HAP-1 (cell line): ENCODE measurements around the gene TACC2.

ENCODE experiments used
- DNase-seq, 2 experiments: peaks; one replicate each; pipeline ENCODE4 v3.0.0-alpha.2; 2016 to 2020; ENCODE audit warnings: low spot score in 2 of 2
- H3K27me3 ChIP-seq: fragments of 250-450 bp; sonication (Bioruptor Pico); 2 replicates; pipeline ENCODE4 v1.5.1; 2020; ENCODE audit warnings: low read depth, mild to moderate bottlenecking, moderate library complexity
- H3K36me3 ChIP-seq: fragments of 250-450 bp; sonication (Bioruptor Pico); replicated peaks from 2 replicates; pipeline ENCODE4 v1.5.1; 2020; ENCODE audit warnings: mild to moderate bottlenecking
- H3K4me1 ChIP-seq: fragments of 250-450 bp; sonication (Bioruptor Pico); 2 replicates; pipeline ENCODE4 v1.5.1; 2020; ENCODE audit warnings: mild to moderate bottlenecking
- H3K4me3 ChIP-seq: fragments of 250-450 bp; sonication (Bioruptor Pico); 2 replicates; pipeline ENCODE4 v1.5.1; 2020; ENCODE audit warnings: mild to moderate bottlenecking, moderate library complexity
- H3K9me3 ChIP-seq: fragments of 250-450 bp; sonication (Bioruptor Pico); 2 replicates; pipeline ENCODE4 v1.5.1; 2020; ENCODE audit warnings: mild to moderate bottlenecking, moderate library complexity
- in situ Hi-C: fragments of 300-500 bp; cut with MboI; formaldehyde crosslinking; loops from 3 replicates; pipeline ENCODE4 v1.14.3; 2020; ENCODE audit warnings: low sequenced_read_pairs, inconsistent platforms, mixed read lengths

Gene TACC2

DNA sequence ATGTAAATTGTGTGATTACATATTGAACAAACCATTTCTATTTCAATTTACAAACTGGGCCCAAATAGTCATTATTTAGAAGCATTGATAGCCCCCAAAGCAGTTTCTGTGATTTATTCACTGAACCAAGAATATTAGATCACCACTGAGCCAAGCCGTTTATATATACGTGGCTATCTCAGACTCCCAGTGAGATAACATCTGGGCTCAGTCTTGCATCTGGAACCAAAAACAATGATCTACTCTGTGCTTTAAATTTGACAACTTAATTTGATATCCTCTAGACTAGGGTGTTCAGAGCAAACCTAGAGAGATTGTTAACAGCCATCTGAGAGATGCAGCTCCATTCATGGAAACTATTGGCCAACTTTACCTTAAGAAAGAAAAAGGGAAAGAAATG is 240.7 kb downstream of the TACC2 start:
- no peaks in the 10 kb centered on the region for H3K4me1 ChIP-seq
- H3K27me3 ChIP-seq: no peaks in the 10 kb centered on the region
- DNase-seq: no peak
- no peak overlapping the region for H3K4me3 ChIP-seq
- H3K36me3 ChIP-seq: peaks cover 14% of the 10 kb centered on the region
- in situ Hi-C loops: no loop called here
- H3K9me3 ChIP-seq: no peaks in the 10 kb centered on the region

DNA sequence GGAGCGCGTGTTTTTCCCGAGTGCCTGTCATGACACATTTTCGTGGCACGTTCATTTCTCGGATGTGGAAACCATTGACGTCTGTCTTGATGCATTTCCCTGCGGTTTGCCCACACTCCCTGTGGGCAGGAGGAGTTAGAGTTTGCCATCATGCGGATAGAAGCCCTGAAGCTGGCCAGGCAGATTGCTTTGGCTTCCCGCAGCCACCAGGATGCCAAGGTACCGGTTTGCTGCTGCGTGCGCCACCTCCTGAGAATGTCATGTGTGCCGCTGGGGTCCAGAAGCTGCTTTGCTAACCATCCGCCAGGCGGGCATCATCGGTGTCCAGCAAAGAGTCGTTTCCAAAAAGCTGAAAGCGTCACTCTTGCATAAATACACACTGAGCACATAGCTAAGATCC is 241.3 kb downstream of the TACC2 start:
- Histone ChIP-seq H3K27me3 (no peaks in the 10 kb centered on the region), H3K4me1 (no peaks in the 10 kb centered on the region), H3K36me3 (peaks cover 14% of the 10 kb centered on the region), H3K9me3 (no peaks in the 10 kb centered on the region), H3K4me3 (no peak overlapping the region)
- in situ Hi-C loops: no loop called here
- no peak for DNase-seq

DNA sequence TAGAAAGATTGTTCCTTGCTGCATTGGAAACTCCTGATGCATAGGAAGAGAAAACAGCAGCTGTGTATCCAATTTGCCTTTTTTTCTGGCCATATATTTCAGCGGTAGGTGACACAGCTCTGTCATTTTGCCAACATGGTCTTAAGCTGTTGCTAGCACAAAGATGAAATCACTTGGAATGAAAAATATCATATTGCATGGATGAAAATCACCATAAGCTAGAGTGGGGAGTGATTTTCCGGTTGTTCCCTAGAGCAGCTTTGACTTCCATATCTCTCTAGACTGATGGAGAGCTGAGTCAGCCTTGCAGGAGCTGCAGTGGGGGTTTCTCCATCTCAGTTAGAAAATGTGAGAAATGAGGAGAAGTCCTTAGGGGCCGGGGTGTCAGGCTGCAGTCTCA is 243.8 kb downstream of the TACC2 start:
- 0 out of 2 replicates have a peak, but pooled peaks cover 2% of the 10 kb centered on the region for H3K4me1 ChIP-seq
- H3K4me3 ChIP-seq: no peak overlapping the region
- in situ Hi-C loops: no loop called here
- no peaks in the 10 kb centered on the region for H3K9me3 ChIP-seq
- no peak for DNase-seq
- no peaks in the 10 kb centered on the region for H3K27me3 ChIP-seq
- peaks cover 14% of the 10 kb centered on the region; the same call in 1 of the 2 replicates for H3K36me3 ChIP-seq

DNA sequence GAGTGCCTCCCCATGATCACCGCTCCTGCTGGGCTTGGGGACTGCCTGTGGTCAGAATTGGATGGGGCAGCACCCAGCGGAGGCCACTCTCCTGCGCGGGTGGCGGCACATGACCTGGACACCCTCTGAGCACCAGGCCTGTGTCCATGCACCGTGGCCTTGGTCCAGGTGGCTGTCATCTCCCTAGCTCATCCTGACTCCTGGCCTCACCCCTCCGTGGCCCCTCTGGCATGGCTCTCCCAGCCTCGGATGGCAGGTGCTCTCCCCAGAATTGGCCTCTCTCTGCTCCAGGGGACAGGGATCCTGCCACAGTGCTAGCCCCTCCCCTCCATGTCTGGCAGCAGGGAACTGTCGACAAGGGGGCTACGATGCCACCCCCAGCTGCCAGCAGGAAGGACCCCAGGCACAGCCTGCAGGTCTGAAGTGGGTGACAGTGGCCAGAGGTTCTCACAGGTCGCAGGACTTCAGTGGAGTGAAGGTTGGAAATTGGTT is 244.9 kb downstream of the TACC2 start:
- no peak for DNase-seq
- 0 out of 2 replicates have a peak, but pooled peaks cover 2% of the 10 kb centered on the region for H3K4me1 ChIP-seq
- no peaks in the 10 kb centered on the region for H3K27me3 ChIP-seq
- no peaks in the 10 kb centered on the region for H3K9me3 ChIP-seq
- no peak overlapping the region for H3K4me3 ChIP-seq
- in situ Hi-C loops: no loop called here
- H3K36me3 ChIP-seq: peaks cover 11% of the 10 kb centered on the region; the same call in 1 of the 2 replicates

DNA sequence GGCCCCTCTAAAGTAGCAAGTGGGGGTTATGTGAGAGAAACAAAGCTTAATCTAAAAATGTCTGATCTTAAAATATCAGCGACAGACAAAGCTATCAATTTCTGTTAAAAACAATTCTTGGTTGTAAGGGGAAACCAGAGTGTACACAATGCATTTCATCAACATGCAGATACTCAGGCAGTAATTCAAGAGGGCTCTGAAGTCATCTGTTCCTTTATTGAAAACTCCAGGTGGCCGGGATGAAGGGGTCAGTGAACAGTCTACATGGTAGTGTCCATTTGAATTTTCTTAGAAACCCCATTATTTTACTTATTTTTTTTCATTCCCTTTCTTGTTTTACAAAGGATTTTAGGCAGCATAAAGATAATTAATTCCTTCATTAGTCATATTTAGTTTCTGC is 245.5 kb downstream of the TACC2 start:
- H3K27me3 ChIP-seq: no peaks in the 10 kb centered on the region
- H3K4me3 ChIP-seq: no peak overlapping the region
- no peak for DNase-seq
- H3K9me3 ChIP-seq: no peaks in the 10 kb centered on the region
- H3K4me1 ChIP-seq: 0 out of 2 replicates have a peak, but pooled peaks cover 2% of the 10 kb centered on the region
- H3K36me3 ChIP-seq: peaks cover 11% of the 10 kb centered on the region; the same call in 1 of the 2 replicates
- in situ Hi-C loops: no loop called here

DNA sequence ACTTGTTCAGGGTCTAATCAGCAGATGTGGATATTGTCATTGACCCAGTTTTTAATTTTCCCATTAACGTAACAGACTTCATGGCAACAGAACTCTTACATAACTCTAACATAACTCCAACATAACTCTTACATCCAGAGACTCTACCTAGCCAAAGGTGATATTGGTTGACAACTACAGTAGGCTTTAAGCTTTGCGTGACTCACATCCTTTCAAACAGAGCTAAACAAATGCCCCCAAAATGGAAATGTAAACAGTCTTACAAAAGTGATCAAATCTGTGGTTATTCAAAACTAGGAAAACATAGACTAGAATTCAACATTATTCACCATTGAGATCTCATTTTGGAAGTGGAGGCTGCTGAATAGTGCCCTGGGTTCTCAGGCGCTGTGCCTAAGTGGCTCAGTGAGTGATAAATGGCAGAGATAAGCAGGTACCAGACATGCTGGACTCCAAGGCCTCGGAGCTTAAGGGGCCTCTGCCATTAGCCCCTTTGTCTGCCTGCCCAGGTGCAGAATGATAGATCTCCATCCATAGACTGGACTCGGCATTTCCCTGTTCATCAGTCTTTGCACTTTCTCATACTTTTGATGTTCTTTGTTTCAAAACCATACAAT is 247.8 kb downstream of the TACC2 start:
- peaks cover 4% of the 10 kb centered on the region for H3K36me3 ChIP-seq
- no peaks in the 10 kb centered on the region for H3K9me3 ChIP-seq
- H3K27me3 ChIP-seq: no peaks in the 10 kb centered on the region
- no peak overlapping the region for H3K4me3 ChIP-seq
- in situ Hi-C loops: no loop called here
- 0 out of 2 replicates have a peak, but pooled peaks cover 2% of the 10 kb centered on the region for H3K4me1 ChIP-seq
- no peak for DNase-seq

DNA sequence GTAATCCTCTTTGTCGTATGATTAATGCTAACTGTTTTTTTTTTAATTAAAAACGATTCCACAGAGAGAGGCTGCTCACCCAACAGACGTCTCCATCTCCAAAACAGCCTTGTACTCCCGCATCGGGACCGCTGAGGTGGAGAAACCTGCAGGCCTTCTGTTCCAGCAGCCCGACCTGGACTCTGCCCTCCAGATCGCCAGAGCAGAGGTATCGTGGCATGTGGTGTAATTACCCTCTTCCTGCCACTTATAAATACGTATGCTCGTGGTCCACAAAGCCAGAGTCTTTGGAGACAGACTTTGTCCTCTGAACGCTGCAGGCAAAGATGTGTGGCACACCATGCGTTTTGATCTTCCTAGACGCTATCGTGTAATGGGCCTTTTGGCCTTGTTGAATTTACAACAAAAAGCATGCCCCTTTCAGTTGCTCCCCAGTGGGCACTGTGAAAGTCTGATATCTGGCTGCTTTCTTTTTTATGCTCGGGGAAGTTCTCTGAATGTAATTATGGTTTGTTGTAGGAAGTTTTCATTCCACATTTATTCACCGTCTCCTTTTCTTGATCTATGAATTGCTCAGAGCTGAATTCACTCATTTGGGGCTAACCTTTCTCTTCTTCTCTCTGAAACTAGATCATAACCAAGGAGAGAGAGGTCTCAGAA is 248.5 kb downstream of the TACC2 start:
- Histone ChIP-seq H3K4me3 (no peak overlapping the region), H3K27me3 (no peaks in the 10 kb centered on the region), H3K4me1 (0 out of 2 replicates have a peak, but pooled peaks cover 2% of the 10 kb centered on the region), H3K9me3 (no peaks in the 10 kb centered on the region), H3K36me3 (peaks cover 4% of the 10 kb centered on the region)
- DNase-seq: no peak
- in situ Hi-C loops: no loop called here

DNA sequence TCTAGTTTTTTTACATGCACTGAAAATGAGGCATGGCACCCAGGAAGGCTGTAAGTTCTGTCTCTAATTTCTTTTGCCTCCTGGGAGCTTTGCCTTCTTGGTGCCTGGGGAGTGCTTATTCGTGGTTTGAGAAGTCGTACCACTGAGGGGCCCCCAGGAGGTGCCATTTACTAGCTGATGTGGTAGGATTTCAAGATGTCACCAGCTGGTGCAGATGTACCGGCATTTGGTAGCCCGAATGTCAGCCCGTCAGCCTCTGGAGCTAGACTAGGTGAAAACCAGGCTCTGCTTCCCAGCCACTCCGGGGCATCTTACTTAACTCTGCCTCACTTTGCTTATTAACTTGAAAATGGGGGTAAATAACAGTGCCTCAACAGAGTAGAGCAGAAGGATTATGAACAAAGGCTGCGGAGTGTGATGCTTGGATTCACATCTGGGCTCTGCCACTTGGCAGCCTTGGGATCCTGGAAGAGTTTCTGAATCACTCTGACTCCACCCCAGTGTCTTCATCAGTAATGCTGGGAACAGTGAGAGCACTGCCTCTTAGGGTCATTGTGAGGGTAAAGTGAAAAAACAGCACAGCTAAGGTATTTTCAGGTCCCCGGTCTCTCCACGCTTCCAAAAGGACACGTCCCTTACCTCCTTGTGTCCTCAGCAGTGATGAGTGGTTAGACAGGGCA is 250.8 kb downstream of the TACC2 start:
- no peak for DNase-seq
- H3K36me3 ChIP-seq: peaks cover 4% of the 10 kb centered on the region; the same call in 1 of the 2 replicates
- in situ Hi-C loops: no loop called here
- H3K4me1 ChIP-seq: 0 out of 2 replicates have a peak, but pooled peaks cover 2% of the 10 kb centered on the region
- no peak overlapping the region for H3K4me3 ChIP-seq
- no peaks in the 10 kb centered on the region for H3K27me3 ChIP-seq
- no peaks in the 10 kb centered on the region for H3K9me3 ChIP-seq

DNA sequence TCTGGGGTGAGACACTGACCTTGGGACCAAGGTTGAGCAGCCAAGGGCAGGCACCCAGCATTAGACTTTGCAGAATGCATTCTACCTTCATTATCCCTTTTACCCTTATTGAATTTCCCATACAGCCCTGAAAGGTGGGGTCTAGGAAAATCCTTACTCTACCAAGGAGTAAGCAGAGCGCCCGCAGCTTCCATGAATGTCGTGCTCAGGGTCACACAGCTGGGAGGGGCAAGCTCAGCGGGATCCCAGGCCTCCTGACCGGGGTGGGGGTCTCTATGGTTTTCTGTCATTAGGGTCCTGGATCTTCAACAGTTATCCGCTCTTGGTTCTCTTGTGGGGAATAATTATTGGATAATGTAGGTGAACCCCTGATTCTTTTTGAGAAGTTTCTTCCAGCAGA is 251.4 kb downstream of the TACC2 start:
- H3K9me3 ChIP-seq: no peaks in the 10 kb centered on the region
- no peak for DNase-seq
- no peak overlapping the region for H3K4me3 ChIP-seq
- peaks cover 4% of the 10 kb centered on the region; the same call in 1 of the 2 replicates for H3K36me3 ChIP-seq
- H3K4me1 ChIP-seq: 0 out of 2 replicates have a peak, but pooled peaks cover 2% of the 10 kb centered on the region
- in situ Hi-C loops: no loop called here
- H3K27me3 ChIP-seq: no peaks in the 10 kb centered on the region

DNA sequence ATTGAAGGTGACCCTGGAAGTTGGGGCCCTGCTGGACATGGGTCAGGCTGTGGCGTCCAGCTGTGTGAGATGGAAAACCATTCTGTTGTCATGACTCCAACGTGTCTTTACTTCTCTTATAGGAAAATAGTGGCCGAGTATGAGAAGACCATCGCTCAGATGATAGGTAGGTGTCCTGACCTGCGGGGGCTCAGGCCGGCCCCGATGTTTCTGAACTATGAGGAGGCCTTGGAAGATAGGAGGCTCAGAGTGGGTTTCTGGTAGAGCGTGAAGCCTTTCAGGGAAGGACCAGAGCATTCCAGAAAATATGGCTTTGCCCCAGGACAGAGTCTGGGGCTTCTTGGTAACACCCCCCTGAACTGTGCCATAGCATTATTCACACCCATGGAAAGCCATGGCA is 252.9 kb downstream of the TACC2 start:
- Histone ChIP-seq H3K27me3 (no peaks in the 10 kb centered on the region), H3K36me3 (peaks cover 4% of the 10 kb centered on the region; the same call in 1 of the 2 replicates), H3K4me3 (no peak overlapping the region), H3K9me3 (no peaks in the 10 kb centered on the region), H3K4me1 (0 out of 2 replicates have a peak, but pooled peaks cover 1% of the 10 kb centered on the region)
- no peak for DNase-seq
- in situ Hi-C loops: no loop called here

DNA sequence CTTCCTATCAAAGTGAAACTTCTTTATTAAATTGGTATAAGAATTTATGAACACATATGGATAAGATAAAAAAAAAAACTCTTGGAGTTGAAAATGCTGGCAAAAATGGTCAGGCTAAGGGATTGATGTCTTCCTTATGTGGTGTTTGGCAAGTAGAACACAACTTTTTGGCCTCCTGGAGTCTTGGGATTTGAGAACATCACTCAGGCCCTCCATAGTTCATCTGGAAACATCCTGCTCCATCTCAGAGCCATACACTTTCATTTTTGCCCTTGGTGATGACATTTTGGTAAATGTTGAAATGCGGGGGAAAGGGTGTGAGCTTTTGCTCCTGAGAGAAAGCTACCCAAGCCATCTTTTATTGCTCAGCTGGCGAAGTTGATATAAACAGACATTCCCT is 254.6 kb downstream of the TACC2 start:
- no peak for DNase-seq
- no peaks in the 10 kb centered on the region for H3K27me3 ChIP-seq
- H3K9me3 ChIP-seq: no peaks in the 10 kb centered on the region
- no peaks in the 10 kb centered on the region; the same call in 1 of the 2 replicates for H3K36me3 ChIP-seq
- H3K4me1 ChIP-seq: no peaks in the 10 kb centered on the region
- in situ Hi-C loops: no loop called here
- no peak overlapping the region for H3K4me3 ChIP-seq

DNA sequence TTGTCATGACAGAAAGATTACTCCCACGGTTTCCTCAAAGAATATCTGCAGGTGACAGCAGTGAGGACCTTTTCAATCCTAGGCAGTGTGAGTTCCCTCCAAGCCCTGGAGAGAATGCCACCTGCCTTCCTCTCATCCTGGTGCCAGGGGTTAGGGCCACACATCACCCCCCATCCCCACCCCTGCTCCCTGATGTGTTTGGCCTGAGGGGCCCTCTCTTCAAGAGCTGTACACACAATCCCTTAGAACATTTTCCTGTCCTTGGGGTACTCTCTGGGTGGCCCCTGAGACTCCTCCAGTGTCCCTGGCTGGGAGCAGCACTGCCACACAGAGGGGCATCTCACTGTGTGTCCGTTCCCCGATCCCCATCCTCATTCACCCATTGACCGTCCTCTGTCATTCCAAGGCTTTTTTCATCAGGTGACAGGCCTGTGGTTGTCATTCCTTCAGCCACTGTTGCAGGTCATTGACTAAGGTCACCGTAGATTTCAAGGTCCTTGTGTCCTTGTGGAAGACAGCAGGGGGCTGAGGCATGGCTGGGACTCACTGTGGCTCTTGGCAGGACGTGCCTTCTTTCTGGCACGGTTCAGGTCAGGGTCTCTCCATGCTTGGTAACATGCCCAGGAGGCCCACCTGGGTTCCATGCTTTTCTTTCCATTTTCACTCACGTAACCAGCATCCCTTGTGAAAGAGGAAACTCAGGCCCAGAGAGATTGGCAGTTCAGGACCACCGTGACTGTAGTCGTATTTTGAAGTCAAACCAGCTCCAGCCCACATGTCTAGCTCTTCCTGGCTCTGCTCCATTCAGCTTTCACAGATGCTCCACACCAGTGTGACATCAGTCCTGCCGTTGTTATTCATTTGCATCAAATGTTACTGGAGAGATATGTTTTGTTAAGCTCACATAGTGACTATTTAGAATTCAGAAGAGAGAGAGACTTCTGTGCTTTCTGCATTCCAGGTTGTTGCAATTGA is 255.3 kb downstream of the TACC2 start:
- Histone ChIP-seq H3K4me3 (no peak overlapping the region), H3K27me3 (no peaks in the 10 kb centered on the region), H3K4me1 (no peaks in the 10 kb centered on the region), H3K9me3 (no peaks in the 10 kb centered on the region), H3K36me3 (no peaks in the 10 kb centered on the region; the same call in 1 of the 2 replicates)
- no peak for DNase-seq
- in situ Hi-C loops: no loop called here

DNA sequence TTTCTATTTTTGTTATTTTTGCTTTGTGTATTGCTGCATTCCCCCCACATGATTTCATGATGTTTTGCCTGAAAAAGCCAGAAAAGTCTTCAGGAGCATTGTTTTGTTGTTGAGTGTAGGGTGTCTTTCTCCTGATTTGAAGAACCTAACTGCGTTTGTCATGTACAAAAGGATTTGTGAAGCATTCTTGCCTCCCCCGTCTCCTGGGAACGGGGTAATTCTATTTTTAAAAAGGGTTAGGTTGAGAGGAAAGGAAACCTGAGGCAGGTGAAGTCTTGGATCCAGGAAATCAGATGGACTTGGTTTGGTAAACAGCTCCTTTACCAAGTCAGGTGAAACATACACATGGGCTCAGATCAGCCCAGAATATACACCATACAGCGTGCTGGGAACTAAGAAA is 256.2 kb downstream of the TACC2 start:
- H3K9me3 ChIP-seq: no peaks in the 10 kb centered on the region
- in situ Hi-C loops: no loop called here
- DNase-seq: no peak
- no peaks in the 10 kb centered on the region for H3K27me3 ChIP-seq
- H3K4me3 ChIP-seq: no peak overlapping the region
- no peaks in the 10 kb centered on the region for H3K4me1 ChIP-seq
- no peaks in the 10 kb centered on the region; the same call in 1 of the 2 replicates for H3K36me3 ChIP-seq
